NCI-H748 (cell line): ENCODE data around the gene ARL1.
"Not testable (repeated sequence)": the region's sequence is repeated elsewhere in the genome, so short reads cannot be mapped to it uniquely, and the experiment has no call there.

Experiments
- DNase-seq: peaks from one replicate; lab custom pipeline; 2025; ENCODE audit not compliant: unreplicated experiment; lab: John Stamatoyannopoulos, UW

ARL1 gene

GRCh38 chr12:101407436-101408345 lies at the start of gene ARL1:
TSS of gene ARL1 (minus strand) at chr12:101407772. CDS start at chr12:101407645, 127 bp downstream.
- DNase-seq, result peak; percentile 90

- DNase-seq, result no peak
Measured at GRCh38 chr12:101455685-101456084, 48.1 kb upstream of the ARL1 start.

- DNase-seq, result no peak
Measured at GRCh38 chr12:101441461-101442224, 34.1 kb upstream of the ARL1 start.

GRCh38 chr12:101439236-101439635 lies 31.7 kb upstream of the ARL1 start:
- no peak for DNase-seq

GRCh38 chr12:101436136-101436535 lies 28.6 kb upstream of the ARL1 start:
- DNase-seq, result no peak

- no peak for DNase-seq
Measured at GRCh38 chr12:101430456-101430855, 22.9 kb upstream of the ARL1 start.

GRCh38 chr12:101424620-101425019 lies 17.0 kb upstream of the ARL1 start:
- no peak for DNase-seq

GRCh38 chr12:101422066-101422465 lies 14.5 kb upstream of the ARL1 start:
- not testable (repeated sequence) for DNase-seq

- DNase-seq, result no peak
Measured at GRCh38 chr12:101415228-101415627, 7.7 kb upstream of the ARL1 start.

- DNase-seq, result peak; percentile 62
Measured at GRCh38 chr12:101414533-101415119, 7.1 kb upstream of the ARL1 start.

- not testable (repeated sequence) for DNase-seq
Measured at GRCh38 chr12:101410169-101410568, 2.6 kb upstream of the ARL1 start.

- peak; percentile 70 for DNase-seq
Measured at GRCh38 chr12:101407049-101407435, 530 bp downstream of the ARL1 start.

- not testable (repeated sequence) for DNase-seq
Measured at GRCh38 chr12:101391181-101391580, 16.4 kb downstream of the ARL1 start.

- DNase-seq, result no peak
Measured at GRCh38 chr12:101379149-101379548, 28.4 kb downstream of the ARL1 start.

GRCh38 chr12:101375573-101375972 lies 32.0 kb downstream of the ARL1 start:
- no peak for DNase-seq

GRCh38 chr12:101372431-101372830 lies 35.1 kb downstream of the ARL1 start:
- no peak for DNase-seq

- DNase-seq, result no peak
Measured at GRCh38 chr12:101368016-101368415, 39.6 kb downstream of the ARL1 start.

- no peak for DNase-seq
Measured at GRCh38 chr12:101361455-101361854, 46.1 kb downstream of the ARL1 start.

GRCh38 chr12:101356794-101357193 lies 50.8 kb downstream of the ARL1 start:
- no peak for DNase-seq

- DNase-seq, result no peak
Measured at GRCh38 chr12:101351682-101352081, 55.9 kb downstream of the ARL1 start.

- DNase-seq, result no peak
Measured at GRCh38 chr12:101343893-101344292, 63.7 kb downstream of the ARL1 start.
